MM.1S (cell line): ENCODE data around the gene PTGER1.
"Not testable (repeated sequence)": the region's sequence is repeated elsewhere in the genome, so short reads cannot be mapped to it uniquely, and the experiment has no call there.

Experiments used
- EZH2 ChIP-seq: fragments of 300-600 bp; sonication (generic); optimal IDR thresholded peaks from 2 replicates; pipeline ENCODE3; 2017; ENCODE audit warnings: low read depth, mild to moderate bottlenecking, antibody characterized with exemption, low read length, mixed read lengths
- TF ChIP-seq, protein P1 (sequence below): fragments of 300-600 bp; sonication (generic); IDR thresholded peaks from 2 replicates; pipeline ENCODE4 v1.5.1; 2016; ENCODE audit warnings: antibody characterized with exemption, low read length, mixed read lengths

DNA sequence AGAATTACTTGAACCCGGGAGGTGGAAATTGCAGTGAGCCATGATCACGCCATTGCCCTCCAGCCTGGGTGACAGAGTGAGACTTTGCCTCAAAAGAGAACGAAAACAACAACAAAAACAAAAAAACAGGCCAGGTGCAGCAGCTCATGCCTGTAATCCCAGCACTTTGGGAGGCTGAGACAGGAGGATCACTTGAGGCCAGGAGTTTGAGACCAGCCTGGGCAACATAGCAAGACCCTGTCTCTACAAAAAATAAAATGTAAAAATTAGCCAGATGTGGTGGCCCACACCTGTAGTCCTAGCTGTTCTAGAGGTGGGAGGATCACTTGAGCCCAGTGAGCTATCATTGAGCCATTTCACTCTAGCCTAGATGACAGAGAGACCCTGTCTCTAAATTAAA lies 22.9 kb downstream of the PTGER1 start:
- TF ChIP-seq, protein P1, sequence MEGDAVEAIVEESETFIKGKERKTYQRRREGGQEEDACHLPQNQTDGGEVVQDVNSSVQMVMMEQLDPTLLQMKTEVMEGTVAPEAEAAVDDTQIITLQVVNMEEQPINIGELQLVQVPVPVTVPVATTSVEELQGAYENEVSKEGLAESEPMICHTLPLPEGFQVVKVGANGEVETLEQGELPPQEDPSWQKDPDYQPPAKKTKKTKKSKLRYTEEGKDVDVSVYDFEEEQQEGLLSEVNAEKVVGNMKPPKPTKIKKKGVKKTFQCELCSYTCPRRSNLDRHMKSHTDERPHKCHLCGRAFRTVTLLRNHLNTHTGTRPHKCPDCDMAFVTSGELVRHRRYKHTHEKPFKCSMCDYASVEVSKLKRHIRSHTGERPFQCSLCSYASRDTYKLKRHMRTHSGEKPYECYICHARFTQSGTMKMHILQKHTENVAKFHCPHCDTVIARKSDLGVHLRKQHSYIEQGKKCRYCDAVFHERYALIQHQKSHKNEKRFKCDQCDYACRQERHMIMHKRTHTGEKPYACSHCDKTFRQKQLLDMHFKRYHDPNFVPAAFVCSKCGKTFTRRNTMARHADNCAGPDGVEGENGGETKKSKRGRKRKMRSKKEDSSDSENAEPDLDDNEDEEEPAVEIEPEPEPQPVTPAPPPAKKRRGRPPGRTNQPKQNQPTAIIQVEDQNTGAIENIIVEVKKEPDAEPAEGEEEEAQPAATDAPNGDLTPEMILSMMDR = not testable (repeated sequence)
- TF ChIP-seq EZH2 = not testable (repeated sequence)
